HG02642 (cell line): Measurements from ENCODE around the gene ANKRD13D.

Source experiments
- ATAC-seq: cut with Tn5 transposase; IDR thresholded peaks from one replicate; pipeline ENCODE4 v1.9.1; 2021; ENCODE audit warnings: mild to moderate bottlenecking; ENCODE audit not compliant: unreplicated experiment, poor library complexity

The ANKRD13D gene

GRCh38 chr11:67349928-67350465, 60.9 kb downstream of the ANKRD13D start:
- no peak for ATAC-seq

DNA sequence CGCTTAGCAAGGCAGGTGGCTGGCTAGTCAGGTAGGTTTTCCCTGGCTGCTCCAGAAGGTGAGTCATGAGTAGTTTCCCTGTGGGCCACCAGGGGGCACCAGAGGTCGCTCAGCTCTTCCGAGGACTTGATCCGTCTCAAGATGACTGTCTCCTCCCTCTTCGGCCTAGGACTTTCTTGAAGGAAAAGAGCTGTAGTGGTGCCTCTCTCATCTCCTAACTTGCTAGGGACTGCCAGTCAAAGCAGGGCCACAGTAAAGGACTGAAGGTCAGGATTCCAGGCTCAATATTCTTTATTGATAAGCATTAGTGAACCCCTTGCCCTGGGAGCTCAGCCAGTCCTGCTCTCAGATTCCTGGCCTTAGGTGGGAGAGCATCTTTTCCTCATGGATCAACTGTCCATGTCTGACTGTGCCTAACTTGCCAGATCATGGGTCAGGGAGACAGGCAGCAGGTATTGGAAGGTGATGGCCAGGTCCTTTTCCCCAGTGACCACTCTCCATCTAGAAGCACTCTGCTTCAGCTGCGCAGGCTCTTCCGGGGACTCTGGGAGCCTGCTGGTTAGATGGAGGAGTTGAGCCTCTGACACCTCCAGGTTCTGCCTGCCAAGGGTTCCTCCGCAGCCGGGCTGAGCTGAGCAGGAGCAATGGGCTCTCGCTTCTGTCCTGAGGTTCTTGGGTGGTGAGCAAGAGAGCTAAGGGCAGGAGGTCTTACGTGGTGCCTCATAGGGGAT, 62.3 kb downstream of the ANKRD13D start:
- ATAC-seq = no peak
